Measurements from ENCODE around the gene PCDHGA4.
"Not testable (repeated sequence)": the region's sequence is repeated elsewhere in the genome, so short reads cannot be mapped to it uniquely, and the experiment has no call there.

The PCDHGA4 gene

DNA sequence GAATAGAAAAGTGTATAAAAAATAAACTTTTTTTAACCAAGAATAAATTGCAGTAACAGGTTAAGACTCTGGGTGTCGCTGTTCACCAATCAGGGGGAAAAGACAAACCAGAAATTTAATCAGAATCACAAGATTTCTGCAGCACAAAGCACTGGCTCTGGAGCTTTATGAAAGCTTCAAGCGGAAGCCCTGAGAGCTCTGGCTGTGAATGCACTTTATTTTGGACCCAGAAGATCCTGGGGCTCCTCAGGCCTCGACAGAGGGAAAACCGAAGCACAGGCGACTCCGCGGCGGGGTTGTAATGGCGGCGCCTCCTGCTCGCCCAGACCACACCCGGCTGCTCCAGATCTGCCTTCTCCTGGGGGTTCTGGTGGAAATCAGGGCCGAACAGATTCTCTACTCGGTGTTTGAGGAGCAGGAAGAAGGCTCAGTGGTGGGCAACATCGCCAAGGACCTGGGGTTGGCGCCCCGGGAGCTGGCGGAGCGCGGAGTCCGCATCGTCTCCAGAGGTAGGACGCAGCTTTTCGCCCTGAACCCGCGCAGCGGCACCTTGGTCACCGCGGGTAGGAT, at the start of gene PCDHGA4:
Gene PCDHGA4, plus strand, starts transcription at position 122 of the 570 bp plus-strand sequence. Its CDS starts 87 bp downstream, at position 209.
- DNase-seq = no peak

DNA sequence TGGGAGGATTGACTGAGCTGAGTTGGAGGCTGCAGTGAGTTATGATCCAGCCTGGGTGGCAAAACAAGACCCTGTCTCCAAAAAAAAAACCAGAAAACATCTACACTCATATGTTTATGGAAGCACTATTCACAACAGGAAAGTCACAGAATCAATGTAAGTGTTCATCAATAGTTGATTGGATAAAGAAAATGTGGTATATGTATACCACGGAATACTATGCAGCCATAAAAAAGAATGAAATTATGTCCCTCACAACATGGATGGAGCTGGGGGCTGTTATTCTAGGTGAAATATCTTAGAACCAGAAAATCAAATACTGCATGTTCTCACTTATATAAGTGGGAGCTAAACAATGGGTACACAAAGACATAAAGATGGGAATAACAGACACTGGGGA, 48.2 kb upstream of the PCDHGA4 start:
- DNase-seq = no peak

DNA sequence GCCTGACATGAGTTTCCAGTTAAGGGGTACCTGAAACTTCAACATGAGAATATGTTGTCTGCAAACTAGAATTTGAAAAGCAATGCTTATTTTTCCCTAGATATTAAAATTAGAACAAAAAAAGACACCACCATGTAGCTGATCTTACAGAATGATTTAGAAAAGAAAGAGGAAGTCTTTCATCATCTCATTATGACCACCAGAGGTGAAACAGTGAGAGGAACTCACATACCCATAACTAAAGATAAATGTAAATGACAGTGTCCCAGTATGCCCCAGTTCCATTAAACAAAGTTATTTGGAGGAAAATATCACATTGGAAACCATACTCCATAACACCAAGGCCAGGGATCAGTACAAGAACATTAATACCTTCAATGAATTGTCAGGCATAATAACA, 41.1 kb upstream of the PCDHGA4 start:
- DNase-seq = no peak

DNA sequence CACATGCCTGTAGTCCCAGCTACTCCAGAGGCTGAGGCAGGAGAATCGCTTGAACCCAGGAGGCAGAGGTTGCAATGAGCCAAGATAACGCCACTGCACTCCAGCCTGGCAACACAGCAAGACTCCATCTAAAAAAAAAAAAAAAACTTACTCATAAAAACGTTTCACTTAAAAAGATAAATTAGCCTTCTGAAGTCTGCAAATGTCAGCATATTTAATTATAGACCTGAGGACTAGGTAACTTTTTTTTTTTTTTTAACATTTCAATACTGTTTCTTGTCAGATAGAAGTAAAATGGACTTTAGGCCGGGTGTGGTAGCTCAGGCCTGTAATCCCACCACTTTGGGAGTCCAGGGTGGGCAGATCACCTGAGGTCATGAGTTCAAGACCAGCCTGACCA, 37.9 kb upstream of the PCDHGA4 start:
- not testable (repeated sequence) for DNase-seq

- DNase-seq = no peak
These were observed 35.6 kb upstream of the PCDHGA4 start for GRCh38 chr5:141319202-141319601.

DNA sequence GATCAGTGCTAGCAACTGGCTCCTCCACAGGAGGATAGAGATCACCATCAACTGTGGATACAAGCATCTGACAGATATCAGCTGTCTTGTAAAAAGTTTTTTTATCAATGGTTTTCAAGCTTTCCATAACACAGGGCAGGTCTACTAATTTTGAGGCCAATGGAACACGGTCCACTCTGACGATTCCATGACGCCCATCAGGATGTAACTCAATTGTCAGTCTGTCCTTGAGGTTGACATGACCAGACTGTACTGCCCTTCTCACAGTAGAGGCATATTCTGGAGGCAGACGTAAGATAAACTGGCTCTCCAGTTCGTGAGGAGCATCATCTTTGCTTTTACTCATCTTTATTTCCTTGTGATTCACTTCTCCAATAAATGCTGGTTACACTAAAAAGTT, 35.1 kb upstream of the PCDHGA4 start:
- no peak for DNase-seq

DNA sequence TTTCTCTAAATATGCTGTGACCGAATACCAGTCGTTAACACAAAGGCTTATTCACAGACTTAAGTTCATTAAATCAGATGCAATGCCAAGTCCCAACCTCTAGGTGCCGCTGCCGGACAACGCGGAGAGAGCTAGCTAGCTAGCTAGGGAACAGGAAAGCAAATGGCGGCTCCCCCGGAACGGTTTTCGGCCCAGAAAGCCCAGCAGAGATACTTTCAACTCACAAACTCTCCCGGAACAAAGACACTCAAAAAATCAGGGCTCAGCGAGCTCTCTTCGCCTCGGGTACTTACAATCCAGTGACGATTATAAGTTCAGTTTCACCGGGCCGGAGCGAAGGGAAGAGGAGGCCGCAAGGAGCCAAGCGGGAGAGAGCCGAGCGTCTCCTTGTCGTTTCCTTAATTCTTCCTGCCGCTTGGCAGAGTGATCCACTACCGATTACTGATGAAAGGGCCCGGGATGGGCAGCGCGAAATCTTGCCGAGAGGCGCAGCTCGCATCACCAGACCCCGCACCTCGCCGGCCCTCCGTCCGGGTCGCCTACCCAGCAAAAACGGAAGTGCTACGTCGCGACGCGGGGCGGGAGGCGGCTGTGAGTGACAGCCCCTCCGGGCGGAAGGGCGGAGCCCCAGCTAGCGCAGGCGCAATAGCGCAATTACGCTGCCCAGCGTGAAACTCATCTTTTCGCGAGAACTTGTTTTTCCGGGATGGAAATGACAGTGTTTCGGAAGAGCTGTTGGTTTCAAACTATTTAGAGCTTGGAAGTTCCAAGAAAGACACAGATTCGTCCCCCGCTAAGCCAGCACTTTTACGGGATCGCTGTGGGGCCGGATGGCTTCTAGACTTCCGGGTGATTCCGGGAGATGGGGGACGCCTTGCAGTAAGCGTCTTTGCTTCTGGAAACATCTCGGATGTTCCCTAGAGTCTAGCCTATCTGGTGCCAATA, 34.3 kb upstream of the PCDHGA4 start, which contains the start of gene TAF7:
Gene TAF7, minus strand, starts transcription at position 560 of the 945 bp plus-strand sequence. CDS start 740 bp downstream, outside the sequence.
- peak; percentile 81 to 94 (median 93) for DNase-seq

- no peak for DNase-seq
These were observed 32.6 kb upstream of the PCDHGA4 start for GRCh38 chr5:141322261-141322660.

DNA sequence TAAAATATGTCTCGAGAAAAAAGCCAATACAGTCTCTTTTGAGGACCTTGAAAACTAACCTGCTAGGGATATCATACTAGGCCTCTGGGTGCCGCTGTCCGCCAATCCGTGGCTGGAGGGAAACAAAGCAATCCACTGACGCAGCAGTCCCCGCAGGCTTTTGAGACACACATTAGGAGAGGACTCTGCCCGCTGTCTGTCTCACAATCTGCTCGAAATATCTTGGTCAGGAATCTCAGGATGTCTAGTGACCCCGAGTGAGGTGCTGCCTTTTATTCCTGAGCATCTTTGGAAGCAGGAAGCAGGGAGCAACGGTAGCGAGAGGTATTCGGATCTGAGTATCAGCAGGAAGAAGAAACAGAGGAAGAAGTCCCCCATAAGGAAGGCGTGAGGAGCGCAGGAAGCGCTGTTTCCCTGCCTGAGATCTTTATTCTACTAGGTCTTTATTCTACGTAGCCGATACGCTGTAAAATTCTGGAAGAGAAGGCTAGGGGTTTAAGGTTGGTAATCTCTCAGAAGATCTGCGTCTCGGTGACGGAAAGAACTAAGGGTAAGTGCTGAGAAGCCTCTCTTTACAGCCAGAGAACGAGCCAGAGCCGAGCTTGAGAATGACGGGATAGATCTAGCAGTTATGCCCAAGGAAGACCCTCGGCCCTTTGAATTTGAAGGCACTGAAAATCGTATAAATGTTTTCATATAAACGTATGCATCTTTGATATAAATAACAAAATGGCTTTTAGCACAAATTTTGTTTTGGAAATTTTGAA, 28.6 kb upstream of the PCDHGA4 start:
- peak in 1 of 3 experiments; percentile 78 for DNase-seq

DNA sequence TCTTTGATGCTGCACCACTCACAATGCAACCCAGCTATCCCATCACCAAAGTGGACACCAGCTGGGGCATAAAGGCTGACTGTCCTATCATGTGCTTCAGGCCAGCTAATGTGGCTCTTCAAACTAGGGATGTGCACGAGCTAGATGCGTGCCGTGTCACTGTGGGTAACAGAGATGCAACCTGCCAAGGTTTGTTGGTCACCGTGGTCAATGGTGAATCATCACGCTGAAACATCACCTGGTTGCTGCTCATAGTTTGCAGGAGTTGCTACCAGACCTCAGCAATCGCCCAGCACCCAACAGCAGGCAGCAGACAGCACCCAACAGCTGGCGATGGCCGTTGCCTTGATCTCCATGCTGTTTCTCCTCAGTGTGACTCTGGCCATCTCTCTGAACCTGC, 26.6 kb upstream of the PCDHGA4 start:
- no peak for DNase-seq

DNA sequence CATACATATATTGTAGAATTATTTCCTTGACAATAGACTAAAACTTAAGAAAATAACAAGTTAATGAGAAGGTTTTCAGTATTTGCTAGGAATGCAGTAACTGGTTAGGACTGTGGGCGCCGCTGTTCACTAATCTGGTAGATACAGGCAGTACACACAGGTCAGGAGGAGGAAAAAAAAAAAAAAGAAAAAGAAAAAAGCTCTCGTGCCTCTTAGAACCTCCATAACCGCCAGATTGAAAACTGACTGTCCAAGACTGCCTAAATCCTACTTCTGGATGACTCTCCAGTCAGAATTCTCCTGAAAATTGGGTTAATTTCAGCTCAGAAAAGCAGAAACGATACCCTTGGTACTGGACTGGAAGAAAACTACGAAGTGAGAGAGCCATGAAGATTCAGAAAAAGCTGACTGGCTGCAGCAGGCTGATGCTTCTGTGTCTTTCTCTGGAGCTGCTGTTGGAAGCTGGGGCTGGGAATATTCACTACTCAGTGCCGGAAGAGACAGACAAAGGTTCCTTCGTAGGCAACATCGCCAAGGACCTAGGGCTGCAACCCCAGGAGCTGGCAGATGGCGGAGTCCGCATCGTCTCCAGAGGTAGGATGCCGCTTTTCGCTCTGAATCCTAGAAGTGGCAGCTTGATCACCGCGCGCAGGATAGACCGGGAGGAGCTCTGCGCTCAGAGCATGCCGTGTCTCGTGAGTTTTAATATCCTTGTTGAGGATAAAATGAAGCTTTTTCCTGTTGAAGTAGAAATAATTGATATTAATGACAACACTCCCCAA, 24.3 kb upstream of the PCDHGA4 start, which contains the start of gene PCDHGA1:
Gene PCDHGA1, plus strand, starts transcription at position 216 of the 782 bp plus-strand sequence.
- no peak for DNase-seq

GRCh38 chr5:141332571-141332970, 22.2 kb upstream of the PCDHGA4 start:
- DNase-seq = not testable (repeated sequence)

GRCh38 chr5:141338538-141339306, 16.1 kb upstream of the PCDHGA4 start, which contains the start of gene PCDHGA2:
TSS of gene PCDHGA2 (plus strand) at chr5:141338760.
- peak in 1 of 3 experiments; percentile 15 for DNase-seq

DNA sequence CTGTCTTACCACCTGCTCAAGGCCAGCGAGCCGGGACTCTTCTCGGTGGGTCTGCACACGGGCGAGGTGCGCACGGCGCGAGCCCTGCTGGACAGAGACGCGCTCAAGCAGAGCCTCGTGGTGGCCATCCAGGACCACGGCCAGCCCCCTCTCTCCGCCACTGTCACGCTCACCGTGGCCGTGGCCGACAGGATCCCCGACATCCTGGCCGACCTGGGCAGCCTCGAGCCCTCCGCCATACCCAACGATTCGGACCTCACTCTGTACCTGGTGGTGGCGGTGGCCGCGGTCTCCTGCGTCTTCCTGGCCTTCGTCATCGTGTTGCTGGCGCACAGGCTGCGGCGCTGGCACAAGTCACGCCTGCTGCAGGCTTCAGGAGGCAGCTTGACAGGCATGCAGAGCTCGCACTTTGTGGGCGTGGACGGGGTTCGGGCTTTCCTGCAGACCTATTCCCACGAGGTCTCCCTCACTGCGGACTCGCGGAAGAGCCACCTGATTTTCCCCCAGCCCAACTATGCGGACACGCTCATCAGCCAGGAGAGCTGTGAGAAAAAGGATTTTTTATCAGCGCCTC, 14.0 kb upstream of the PCDHGA4 start:
- DNase-seq = not testable (repeated sequence)

DNA sequence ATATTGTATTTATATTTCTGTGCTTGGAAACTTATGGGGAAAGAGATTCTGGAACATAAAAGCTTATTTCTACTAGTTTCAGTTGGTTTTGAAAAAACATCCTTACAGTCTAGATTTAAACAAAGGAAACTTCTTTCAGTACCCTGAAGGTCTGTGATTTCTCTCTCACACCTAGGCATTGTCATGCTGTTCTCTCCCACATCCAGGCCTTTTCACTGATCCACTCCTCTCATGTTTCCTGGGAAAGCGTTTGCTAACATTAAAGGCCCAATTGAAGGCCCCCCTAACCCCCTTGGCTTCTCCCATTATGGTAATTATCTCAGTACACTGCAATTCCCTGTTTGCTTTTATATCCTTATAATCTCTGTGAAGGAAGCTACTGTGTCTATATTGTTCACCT, 12.0 kb upstream of the PCDHGA4 start:
- DNase-seq = peak in 1 of 3 experiments; percentile 2

DNA sequence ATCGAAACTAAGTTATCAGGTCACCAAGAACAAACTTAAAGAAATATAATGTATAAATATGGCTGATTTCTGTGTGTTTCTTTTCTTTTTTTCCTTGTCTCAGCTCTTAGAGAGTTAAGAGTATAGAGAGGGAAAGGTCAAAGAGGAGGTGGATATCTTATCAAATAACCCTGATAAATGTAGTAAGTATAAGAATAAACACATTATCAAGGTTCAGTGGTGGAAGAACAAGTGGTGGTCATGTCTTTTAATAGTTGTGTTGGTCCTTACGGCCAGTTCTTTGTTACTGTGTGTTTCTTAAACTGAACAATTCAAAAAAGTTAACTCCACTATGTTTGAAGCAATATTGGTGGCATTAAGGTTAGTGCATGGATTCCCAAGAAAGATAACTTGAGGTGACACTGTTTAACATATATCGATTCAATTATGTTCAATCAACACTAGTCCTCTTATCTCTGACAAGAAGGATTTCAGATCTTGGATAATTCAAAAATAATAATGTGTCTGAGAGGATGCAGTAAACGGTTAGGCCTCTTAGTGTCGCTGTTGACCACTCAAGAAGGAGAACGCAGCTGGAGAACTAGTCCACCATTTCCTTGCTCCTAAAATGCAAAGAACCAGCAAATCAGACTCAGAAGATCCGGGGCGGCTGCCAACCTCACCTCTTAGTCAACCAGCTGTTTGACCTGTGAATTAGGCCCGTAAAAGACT, 11.4 kb upstream of the PCDHGA4 start, which contains the start of gene PCDHGA3:
Gene PCDHGA3, plus strand, starts transcription at position 588 of the 711 bp plus-strand sequence. CDS start 205 bp downstream, outside the sequence.
- no peak for DNase-seq

DNA sequence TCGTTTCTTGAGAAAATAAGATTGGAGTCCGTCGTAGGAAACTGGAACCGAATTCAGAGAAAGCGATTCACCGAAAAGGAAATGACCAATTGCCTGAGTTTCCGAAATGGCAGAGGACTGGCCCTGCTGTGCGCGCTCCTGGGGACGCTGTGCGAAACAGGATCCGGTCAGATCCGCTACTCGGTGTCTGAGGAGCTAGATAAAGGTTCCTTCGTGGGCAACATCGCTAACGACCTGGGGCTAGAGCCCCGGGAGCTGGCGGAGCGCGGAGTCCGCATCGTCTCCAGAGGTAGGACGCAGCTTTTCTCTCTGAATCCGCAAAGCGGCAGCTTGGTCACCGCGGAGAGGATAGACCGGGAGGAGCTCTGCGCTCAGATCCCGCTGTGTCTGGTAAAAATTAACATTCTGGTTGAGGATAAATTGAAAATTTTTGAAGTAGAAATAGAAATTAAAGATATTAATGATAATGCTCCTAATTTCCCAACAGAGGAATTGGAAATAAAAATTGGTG, 10.8 kb upstream of the PCDHGA4 start:
- DNase-seq = no peak

- no peak for DNase-seq
These were observed 9.5 kb upstream of the PCDHGA4 start for GRCh38 chr5:141345327-141345726.

- DNase-seq = not testable (repeated sequence)
These were observed 8.8 kb upstream of the PCDHGA4 start for GRCh38 chr5:141346017-141346416.
